Activated T-helper 1 cell treated with anti-CD3 and anti-CD28 coated beads, Interleukin-12 subunit alpha, Interleukin-12 subunit beta, Interleukin-2, Interleukin-4 antibody, amounts not matched to agents 30 ng/mL and 10 ng/mL and 1 ng/mL, durations not matched to agents 14 hours and 24 hours and 36 hours (primary cell): Measurements from ENCODE around the gene CDK6. TPM values are rescaled to one million over a fixed set of nuclear protein-coding genes. Genes with fewer than 3 reads are reported as not detected.

Source experiments
- DNase-seq: peaks from one replicate; pipeline ENCODE4 v3.0.0; 2021; ENCODE audit warnings: low spot score
- H3K27ac Mint-ChIP-seq: one replicate; pipeline ENCODE4 v1.8.0; 2021; ENCODE audit warnings: mild to moderate bottlenecking, mixed read lengths
- H3K27me3 Mint-ChIP-seq: one replicate; pipeline ENCODE4 v1.8.0; 2022; ENCODE audit warnings: mild to moderate bottlenecking, moderate library complexity, mixed read lengths; ENCODE audit not compliant: insufficient read depth
- H3K36me3 Mint-ChIP-seq: one replicate; pipeline ENCODE4 v1.8.0; 2021; ENCODE audit warnings: low read depth, mixed read lengths
- H3K4me1 Mint-ChIP-seq: one replicate; pipeline ENCODE4 v1.8.0; 2021; ENCODE audit warnings: low read depth, mixed read lengths
- H3K4me3 Mint-ChIP-seq: one replicate; pipeline ENCODE4 v1.8.0; 2021; ENCODE audit warnings: mild to moderate bottlenecking, moderate library complexity, mixed read lengths
- H3K9me3 Mint-ChIP-seq: one replicate; pipeline ENCODE4 v1.8.0; 2021; ENCODE audit warnings: mixed read lengths
- intact Hi-C: fragments of 100-400 bp; cut with micrococcal nuclease; formaldehyde crosslinking; loops from one replicate; pipeline ENCODE4 v1.15.1; 2024
- total RNA-seq: library from RNA; stranded (reverse); gene quantifications from 2 replicates; pipeline ENCODE4 v1.2.3, GENCODE V29; 2022

CDK6 gene
- total RNA-seq, 1 donor from 2014 or later = 332 TPM

GRCh38 chr7:92709150-92709549, 127.2 kb downstream of the CDK6 start:
- H3K4me3 Mint-ChIP-seq = no peak overlapping the region

GRCh38 chr7:92708111-92709042, 128.0 kb downstream of the CDK6 start:
- Mint-ChIP-seq H3K4me3 (no peak overlapping the region), H3K27me3 (no peaks in the 10 kb centered on the region), H3K27ac (peak overlapping the region; percentile 84), H3K4me1 (peaks cover 59% of the 10 kb centered on the region), H3K9me3 (no peaks in the 10 kb centered on the region), H3K36me3 (peaks cover 39% of the 10 kb centered on the region)
- intact Hi-C loops = loop anchor here (1.0 to 5.0 kb wide), 14 partner anchors 10 to 409 kb away; partner anchors contain the start of gene SAMD9
- DNase-seq = no peak

More at GRCh38 chr7:92709150-92709549, 127.2 kb downstream of the CDK6 start:
- peak overlapping the region; percentile 49 for H3K27ac Mint-ChIP-seq
- H3K9me3 Mint-ChIP-seq = no peaks in the 10 kb centered on the region
- DNase-seq = no peak
- H3K36me3 Mint-ChIP-seq = peaks cover 40% of the 10 kb centered on the region
- intact Hi-C loops = loop anchor here (2.0 to 5.0 kb wide), 5 partner anchors 38 to 408 kb away; partner anchors contain the start of gene SAMD9
- H3K27me3 Mint-ChIP-seq = no peaks in the 10 kb centered on the region
- peaks cover 64% of the 10 kb centered on the region for H3K4me1 Mint-ChIP-seq

GRCh38 chr7:92707435-92707834, 128.9 kb downstream of the CDK6 start:
- H3K9me3 Mint-ChIP-seq = no peaks in the 10 kb centered on the region
- H3K36me3 Mint-ChIP-seq = peaks cover 43% of the 10 kb centered on the region
- peak overlapping the region; percentile 84 for H3K27ac Mint-ChIP-seq
- H3K27me3 Mint-ChIP-seq = no peaks in the 10 kb centered on the region
- intact Hi-C loops = loop anchor here (5.0 kb wide), 4 partner anchors 40 to 410 kb away; partner anchors contain the start of gene SAMD9
- peaks cover 59% of the 10 kb centered on the region for H3K4me1 Mint-ChIP-seq
- H3K4me3 Mint-ChIP-seq = no peak overlapping the region
- DNase-seq = no peak

- peaks cover 59% of the 10 kb centered on the region for H3K4me1 Mint-ChIP-seq
- no peak overlapping the region for H3K4me3 Mint-ChIP-seq
- peaks cover 44% of the 10 kb centered on the region for H3K36me3 Mint-ChIP-seq
- intact Hi-C loops = loop anchor here (5.0 kb wide), 4 partner anchors 41 to 411 kb away; partner anchors contain the start of gene SAMD9
- H3K9me3 Mint-ChIP-seq = no peaks in the 10 kb centered on the region
- no peaks in the 10 kb centered on the region for H3K27me3 Mint-ChIP-seq
- no peak for DNase-seq
- peak overlapping the region; percentile 61 for H3K27ac Mint-ChIP-seq
Measured at GRCh38 chr7:92706563-92706962, 129.8 kb downstream of the CDK6 start.

GRCh38 chr7:92705831-92706230, 130.5 kb downstream of the CDK6 start:
- H3K36me3 Mint-ChIP-seq = peaks cover 46% of the 10 kb centered on the region
- intact Hi-C loops = loop anchor here (5.0 kb wide), 4 partner anchors 41 to 411 kb away; partner anchors contain the start of gene SAMD9
- H3K27ac Mint-ChIP-seq = no peak overlapping the region
- no peak for DNase-seq
- peaks cover 58% of the 10 kb centered on the region for H3K4me1 Mint-ChIP-seq
- no peaks in the 10 kb centered on the region for H3K27me3 Mint-ChIP-seq
- H3K4me3 Mint-ChIP-seq = no peak overlapping the region
- no peaks in the 10 kb centered on the region for H3K9me3 Mint-ChIP-seq

GRCh38 chr7:92704858-92705257, 131.5 kb downstream of the CDK6 start:
- Mint-ChIP-seq H3K27ac (no peak overlapping the region), H3K36me3 (peaks cover 49% of the 10 kb centered on the region), H3K9me3 (no peaks in the 10 kb centered on the region), H3K4me1 (peaks cover 56% of the 10 kb centered on the region), H3K27me3 (no peaks in the 10 kb centered on the region), H3K4me3 (no peak overlapping the region)
- intact Hi-C loops = loop anchor here (5.0 kb wide), 4 partner anchors 42 to 412 kb away; partner anchors contain the start of gene SAMD9
- DNase-seq = no peak

GRCh38 chr7:92702535-92702934, 133.8 kb downstream of the CDK6 start:
- Mint-ChIP-seq H3K27ac (no peak overlapping the region), H3K27me3 (no peaks in the 10 kb centered on the region), H3K36me3 (peaks cover 42% of the 10 kb centered on the region), H3K9me3 (no peaks in the 10 kb centered on the region), H3K4me3 (no peak overlapping the region), H3K4me1 (peaks cover 42% of the 10 kb centered on the region)
- no peak for DNase-seq
- intact Hi-C loops = loop anchor here (2.0 kb wide), 1 partner anchor 14 kb away; no protein-coding TSS in a partner anchor

- no peaks in the 10 kb centered on the region for H3K27me3 Mint-ChIP-seq
- no peaks in the 10 kb centered on the region for H3K9me3 Mint-ChIP-seq
- peaks cover 34% of the 10 kb centered on the region for H3K4me1 Mint-ChIP-seq
- peak overlapping the region; percentile 74 for H3K27ac Mint-ChIP-seq
- H3K36me3 Mint-ChIP-seq = peaks cover 35% of the 10 kb centered on the region
- DNase-seq = no peak
- no peak overlapping the region for H3K4me3 Mint-ChIP-seq
- intact Hi-C loops = no loop called here
Measured at GRCh38 chr7:92699966-92700514, 136.3 kb downstream of the CDK6 start.

GRCh38 chr7:92699560-92699959, 136.8 kb downstream of the CDK6 start:
- H3K9me3 Mint-ChIP-seq = no peaks in the 10 kb centered on the region
- peaks cover 34% of the 10 kb centered on the region for H3K36me3 Mint-ChIP-seq
- H3K4me1 Mint-ChIP-seq = peaks cover 37% of the 10 kb centered on the region
- H3K27ac Mint-ChIP-seq = no peak overlapping the region
- H3K4me3 Mint-ChIP-seq = no peak overlapping the region
- no peak for DNase-seq
- intact Hi-C loops = no loop called here
- no peaks in the 10 kb centered on the region for H3K27me3 Mint-ChIP-seq

GRCh38 chr7:92698237-92698841, 138.0 kb downstream of the CDK6 start:
- H3K4me1 Mint-ChIP-seq = peaks cover 43% of the 10 kb centered on the region
- intact Hi-C loops = no loop called here
- H3K27ac Mint-ChIP-seq = no peak overlapping the region
- H3K36me3 Mint-ChIP-seq = peaks cover 36% of the 10 kb centered on the region
- DNase-seq = no peak
- peaks cover 5% of the 10 kb centered on the region for H3K9me3 Mint-ChIP-seq
- H3K4me3 Mint-ChIP-seq = no peak overlapping the region
- H3K27me3 Mint-ChIP-seq = no peaks in the 10 kb centered on the region

GRCh38 chr7:92697414-92697813, 139.0 kb downstream of the CDK6 start:
- intact Hi-C loops = no loop called here
- no peak for DNase-seq
- Mint-ChIP-seq H3K9me3 (peaks cover 5% of the 10 kb centered on the region), H3K4me1 (peaks cover 49% of the 10 kb centered on the region), H3K27ac (no peak overlapping the region), H3K27me3 (no peaks in the 10 kb centered on the region), H3K4me3 (no peak overlapping the region), H3K36me3 (peaks cover 33% of the 10 kb centered on the region)

- intact Hi-C loops = no loop called here
- H3K9me3 Mint-ChIP-seq = peaks cover 5% of the 10 kb centered on the region
- peaks cover 53% of the 10 kb centered on the region for H3K4me1 Mint-ChIP-seq
- no peak overlapping the region for H3K4me3 Mint-ChIP-seq
- DNase-seq = no peak
- no peak overlapping the region for H3K27ac Mint-ChIP-seq
- no peaks in the 10 kb centered on the region for H3K27me3 Mint-ChIP-seq
- peaks cover 33% of the 10 kb centered on the region for H3K36me3 Mint-ChIP-seq
Measured at GRCh38 chr7:92697012-92697411, 139.4 kb downstream of the CDK6 start.
